OCI-LY3 (cell line): ENCODE measurements around the gene ACTL6A.

ENCODE experiments used
- H2AFZ ChIP-seq: fragments of 200-600, 300-600 bp; shearing (Covaris generic); 2 replicates; pipeline ENCODE4 v1.6.0; 2014; ENCODE audit warnings: antibody characterized with exemption, low read depth, low read length
- H3K27ac ChIP-seq: fragments of 200-600, 300-600 bp; sonication (generic); 2 replicates; pipeline ENCODE4 v1.5.1; 2014; ENCODE audit warnings: mild to moderate bottlenecking, low read length, moderate library complexity, mixed read lengths
- H3K27me3 ChIP-seq: fragments of 200-600, 300-600 bp; sonication (generic); 2 replicates; pipeline ENCODE4 v1.6.1; 2014; ENCODE audit warnings: low read depth, low read length, mixed read lengths
- H3K36me3 ChIP-seq: fragments of 200-600, 300-600 bp; sonication (generic); replicated peaks from 2 replicates; pipeline ENCODE3; 2014; ENCODE audit warnings: low read depth, low read length, mixed read lengths
- H3K4me1 ChIP-seq: fragments of 300-600, 200-600 bp; sonication (generic); 2 replicates; pipeline ENCODE4 v1.6.1; 2014; ENCODE audit warnings: low read length, mixed read lengths
- H3K4me2 ChIP-seq: fragments of 200-600, 300-600 bp; sonication (generic); 2 replicates; pipeline ENCODE4 v1.6.1; 2014; ENCODE audit warnings: low read length, mixed read lengths
- H3K4me3 ChIP-seq: fragments of 300-600, 200-600 bp; sonication (generic); 2 replicates; pipeline ENCODE4 v1.5.1; 2014; ENCODE audit warnings: antibody characterized with exemption, mild to moderate bottlenecking, low read length, moderate library complexity
- H3K79me2 ChIP-seq: fragments of 300-600, 200-600 bp; shearing (Covaris generic); 2 replicates; pipeline ENCODE4 v1.6.1; 2014; ENCODE audit warnings: mild to moderate bottlenecking, low read length, mixed read lengths
- H3K9ac ChIP-seq: fragments of 300-600, 200-600 bp; shearing (Covaris generic); 2 replicates; pipeline ENCODE4 v1.6.0; 2014; ENCODE audit warnings: mild to moderate bottlenecking, low read length, moderate library complexity
- H3K9me3 ChIP-seq: fragments of 200-600, 300-600 bp; shearing (Covaris generic); 2 replicates; pipeline ENCODE4 v1.6.1; 2014; ENCODE audit warnings: low read length, mixed read lengths; ENCODE audit not compliant: insufficient read depth
- H4K20me1 ChIP-seq: fragments of 200-600, 300-600 bp; sonication (generic); 2 replicates; pipeline ENCODE4 v1.6.1; 2016; ENCODE audit warnings: low read length, mixed read lengths; ENCODE audit not compliant: insufficient read depth
- CTCF ChIP-seq: fragments of 200-600, 300-600 bp; sonication (generic); IDR thresholded peaks from 2 replicates; pipeline ENCODE4 v1.5.1; 2014; ENCODE audit warnings: antibody characterized with exemption, low read length, low read depth
- EZH2phosphoT487 ChIP-seq: fragments of 200-600 bp; shearing (Covaris generic); IDR thresholded peaks from 2 replicates; pipeline ENCODE4 v1.6.1; 2018; ENCODE audit warnings: antibody characterized with exemption, mixed run types, low read depth

The ACTL6A gene

GRCh38 chr3:179526989-179527391, 35.7 kb upstream of the ACTL6A start:
- Histone ChIP-seq H3K36me3 (no peaks in the 10 kb centered on the region), H2AFZ (no peak overlapping the region), H3K9ac (no peak overlapping the region), H3K79me2 (no peaks in the 10 kb centered on the region), H3K4me1 (no peaks in the 10 kb centered on the region), H3K27me3 (peaks cover 6% of the 10 kb centered on the region; the same call in 1 of the 2 replicates), H3K9me3 (no peaks in the 10 kb centered on the region), H4K20me1 (no peaks in the 10 kb centered on the region), H3K4me2 (no peak overlapping the region), H3K4me3 (no peak overlapping the region), H3K27ac (no peak overlapping the region)
- TF ChIP-seq CTCF (no peak), EZH2phosphoT487 (no peak)

- Histone ChIP-seq H3K79me2 (no peaks in the 10 kb centered on the region), H3K36me3 (no peaks in the 10 kb centered on the region), H2AFZ (no peak overlapping the region), H3K4me3 (no peak overlapping the region), H3K4me1 (no peaks in the 10 kb centered on the region), H4K20me1 (no peaks in the 10 kb centered on the region), H3K4me2 (no peak overlapping the region), H3K9me3 (no peaks in the 10 kb centered on the region), H3K27me3 (peaks cover 18% of the 10 kb centered on the region), H3K9ac (no peak overlapping the region), H3K27ac (no peak overlapping the region)
- TF ChIP-seq CTCF: no peak
- no peak for TF ChIP-seq EZH2phosphoT487
Observed at GRCh38 chr3:179528772-179529171, 34.0 kb upstream of the ACTL6A start.

- Histone ChIP-seq H3K79me2 (no peaks in the 10 kb centered on the region), H4K20me1 (no peaks in the 10 kb centered on the region), H3K9ac (no peak overlapping the region), H3K4me1 (no peaks in the 10 kb centered on the region), H2AFZ (no peak overlapping the region), H3K4me3 (no peak overlapping the region), H3K27me3 (peaks cover 18% of the 10 kb centered on the region), H3K9me3 (no peaks in the 10 kb centered on the region), H3K36me3 (no peaks in the 10 kb centered on the region), H3K27ac (no peak overlapping the region), H3K4me2 (no peak overlapping the region)
- TF ChIP-seq EZH2phosphoT487: no peak
- TF ChIP-seq CTCF: no peak
Observed at GRCh38 chr3:179531576-179531975, 31.1 kb upstream of the ACTL6A start.

GRCh38 chr3:179533274-179533673, 29.5 kb upstream of the ACTL6A start:
- Histone ChIP-seq H3K27ac (no peak overlapping the region), H3K27me3 (peaks cover 12% of the 10 kb centered on the region), H3K9me3 (no peaks in the 10 kb centered on the region), H3K36me3 (no peaks in the 10 kb centered on the region), H3K4me1 (peaks cover 6% of the 10 kb centered on the region; the same call in 1 of the 2 replicates), H3K9ac (no peak overlapping the region), H4K20me1 (no peaks in the 10 kb centered on the region), H2AFZ (no peak overlapping the region), H3K4me3 (no peak overlapping the region), H3K79me2 (no peaks in the 10 kb centered on the region), H3K4me2 (no peak overlapping the region)
- TF ChIP-seq EZH2phosphoT487 (no peak), CTCF (no peak)
